GM12875 (cell line): Measurements from ENCODE around the gene RABGAP1L.

Source experiments
- H3K4me3 ChIP-seq: one replicate; pipeline ENCODE4 v1.5.1; 2011; ENCODE audit warnings: low read depth, low read length, control low read depth
- TF ChIP-seq, protein P1 (sequence below): IDR thresholded peaks from 2 replicates; pipeline ENCODE4 v1.5.1; 2011; ENCODE audit warnings: low read depth, mild to moderate bottlenecking, control low read depth, inconsistent platforms, low read length, moderate library complexity, borderline replicate concordance; ENCODE audit not compliant: insufficient read depth

Gene RABGAP1L

DNA sequence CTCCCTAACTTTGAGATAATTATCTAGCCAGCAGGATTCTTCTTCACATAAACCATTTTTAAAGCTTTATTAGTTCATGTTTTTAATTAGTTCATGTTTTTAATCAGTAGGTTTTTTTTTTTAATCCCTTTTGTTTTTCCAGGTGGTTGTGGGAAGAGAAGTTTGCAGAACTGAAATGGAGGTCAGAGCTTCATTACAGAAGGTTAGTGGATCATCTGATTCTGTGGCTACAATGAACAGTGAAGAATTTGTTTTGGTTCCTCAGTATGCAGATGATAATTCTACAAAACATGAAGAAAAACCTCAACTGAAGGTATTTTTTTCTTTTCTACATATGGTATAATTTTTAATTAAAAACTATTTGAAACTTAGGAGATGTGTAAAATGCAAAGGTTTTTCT lies 59.7 kb downstream of the RABGAP1L start:
- TF ChIP-seq, protein P1, sequence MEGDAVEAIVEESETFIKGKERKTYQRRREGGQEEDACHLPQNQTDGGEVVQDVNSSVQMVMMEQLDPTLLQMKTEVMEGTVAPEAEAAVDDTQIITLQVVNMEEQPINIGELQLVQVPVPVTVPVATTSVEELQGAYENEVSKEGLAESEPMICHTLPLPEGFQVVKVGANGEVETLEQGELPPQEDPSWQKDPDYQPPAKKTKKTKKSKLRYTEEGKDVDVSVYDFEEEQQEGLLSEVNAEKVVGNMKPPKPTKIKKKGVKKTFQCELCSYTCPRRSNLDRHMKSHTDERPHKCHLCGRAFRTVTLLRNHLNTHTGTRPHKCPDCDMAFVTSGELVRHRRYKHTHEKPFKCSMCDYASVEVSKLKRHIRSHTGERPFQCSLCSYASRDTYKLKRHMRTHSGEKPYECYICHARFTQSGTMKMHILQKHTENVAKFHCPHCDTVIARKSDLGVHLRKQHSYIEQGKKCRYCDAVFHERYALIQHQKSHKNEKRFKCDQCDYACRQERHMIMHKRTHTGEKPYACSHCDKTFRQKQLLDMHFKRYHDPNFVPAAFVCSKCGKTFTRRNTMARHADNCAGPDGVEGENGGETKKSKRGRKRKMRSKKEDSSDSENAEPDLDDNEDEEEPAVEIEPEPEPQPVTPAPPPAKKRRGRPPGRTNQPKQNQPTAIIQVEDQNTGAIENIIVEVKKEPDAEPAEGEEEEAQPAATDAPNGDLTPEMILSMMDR, result no peak
- H3K4me3 ChIP-seq, result no peak overlapping the region

DNA sequence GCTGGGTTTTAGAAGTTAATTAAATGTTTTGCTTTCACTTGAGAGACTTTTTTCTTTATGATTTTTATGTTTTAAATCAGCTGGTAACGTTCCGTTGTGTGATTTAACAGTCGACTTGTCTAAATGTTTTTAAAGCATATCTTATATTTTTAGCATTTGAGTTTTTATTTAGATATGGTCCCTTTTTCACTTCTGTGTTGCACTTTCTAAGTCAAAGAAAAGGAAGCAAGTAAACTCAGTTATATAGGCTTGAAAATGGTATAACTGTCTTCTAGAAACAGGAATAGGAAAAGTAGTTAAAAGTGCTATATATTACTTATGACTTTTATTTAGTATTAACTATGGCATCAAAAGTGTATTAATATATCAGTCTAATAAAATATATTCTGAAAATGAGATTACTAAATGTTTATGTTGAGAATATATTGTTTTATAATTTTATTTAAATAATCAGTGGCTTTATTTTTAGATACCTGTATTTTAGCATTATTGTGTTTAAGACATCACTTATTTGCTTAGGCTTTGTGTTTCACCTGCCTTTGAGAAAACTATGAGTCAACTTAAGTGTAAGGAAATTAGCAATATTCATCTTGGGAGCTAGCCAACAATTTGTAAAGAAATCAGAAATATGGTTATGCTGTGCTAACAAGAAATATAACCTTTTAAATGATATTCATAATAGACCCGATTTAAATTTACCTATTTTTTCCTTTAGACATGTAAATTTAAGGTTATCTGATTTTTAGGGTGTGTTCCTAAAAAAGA lies 60.5 kb downstream of the RABGAP1L start:
- H3K4me3 ChIP-seq, result no peak overlapping the region
- TF ChIP-seq, protein P1, result no peak

DNA sequence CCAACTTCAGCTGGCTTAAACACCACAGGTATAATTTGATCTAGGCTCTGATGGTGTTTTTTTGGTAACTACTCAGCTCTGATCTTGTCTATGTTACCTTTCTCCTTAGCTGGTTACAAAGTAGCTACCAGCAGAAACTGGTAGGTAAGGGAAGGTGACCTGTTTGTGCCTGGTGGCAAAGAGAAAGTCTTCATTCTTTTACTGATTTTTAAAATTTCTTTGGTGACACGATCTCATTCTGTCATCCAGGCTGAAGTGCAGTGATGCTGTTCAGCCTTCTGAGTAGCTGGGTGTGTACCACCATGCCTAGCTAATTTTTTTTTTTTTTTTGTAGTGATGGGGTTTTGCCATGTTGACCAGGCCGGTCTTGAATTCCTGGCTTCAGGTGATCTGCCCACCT lies 62.4 kb downstream of the RABGAP1L start:
- TF ChIP-seq, protein P1, result no peak
- no peak overlapping the region for H3K4me3 ChIP-seq

DNA sequence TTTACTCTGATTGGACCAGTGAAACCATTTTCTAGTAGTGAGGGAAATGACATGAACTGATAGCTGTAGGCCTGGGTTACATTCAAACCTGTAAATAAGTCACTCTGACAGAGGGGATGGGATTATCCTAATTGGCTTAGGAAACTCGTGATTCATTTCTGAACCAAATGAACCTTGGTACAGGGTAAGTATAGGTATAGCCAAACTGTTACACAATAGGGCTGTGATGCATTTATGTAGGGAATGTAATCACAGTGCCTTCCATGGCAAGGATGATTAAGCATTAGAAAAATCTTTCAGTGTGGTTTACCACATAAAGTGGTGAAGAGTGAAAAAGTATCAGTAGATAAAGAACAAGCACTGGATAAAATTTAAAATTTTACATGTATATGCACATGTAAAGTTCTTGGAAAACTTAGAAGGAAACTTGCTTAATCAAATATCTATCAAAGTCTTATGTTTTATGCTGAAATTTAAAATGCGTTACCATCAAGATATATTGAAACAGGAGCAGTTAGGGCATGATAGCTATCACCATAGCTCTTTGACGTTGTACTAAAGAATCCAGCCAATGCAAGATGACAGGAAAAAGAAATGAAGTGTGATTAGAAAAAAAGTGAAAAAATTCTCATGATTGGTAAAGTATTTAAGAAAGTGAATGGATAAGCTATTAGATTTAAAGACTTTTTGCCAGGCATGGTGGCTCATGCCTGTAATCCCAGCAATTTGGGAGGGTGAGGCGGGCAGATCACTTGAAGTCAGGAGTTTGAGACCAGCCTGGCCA lies 63.0 kb downstream of the RABGAP1L start:
- TF ChIP-seq, protein P1, result no peak
- H3K4me3 ChIP-seq, result no peak overlapping the region

DNA sequence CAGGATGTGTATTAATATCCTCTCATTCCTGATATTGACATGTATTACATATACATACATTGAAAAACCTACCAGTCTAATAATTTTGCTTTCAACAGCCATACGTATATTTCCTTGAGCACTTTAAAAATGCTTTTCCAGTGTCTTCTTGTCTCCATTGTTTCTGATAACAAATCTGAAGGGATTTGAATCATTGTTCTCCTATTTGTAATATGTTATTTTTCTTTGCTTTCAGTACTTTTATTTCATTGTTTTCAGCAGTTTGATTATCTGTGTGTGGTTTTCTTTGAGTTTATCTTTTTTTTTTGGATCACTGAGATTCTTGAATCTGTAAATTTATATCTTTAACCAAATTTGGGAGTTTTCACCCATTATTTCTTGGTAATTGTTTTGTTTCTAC lies 65.3 kb downstream of the RABGAP1L start:
- no peak overlapping the region for H3K4me3 ChIP-seq
- TF ChIP-seq, protein P1, result no peak

DNA sequence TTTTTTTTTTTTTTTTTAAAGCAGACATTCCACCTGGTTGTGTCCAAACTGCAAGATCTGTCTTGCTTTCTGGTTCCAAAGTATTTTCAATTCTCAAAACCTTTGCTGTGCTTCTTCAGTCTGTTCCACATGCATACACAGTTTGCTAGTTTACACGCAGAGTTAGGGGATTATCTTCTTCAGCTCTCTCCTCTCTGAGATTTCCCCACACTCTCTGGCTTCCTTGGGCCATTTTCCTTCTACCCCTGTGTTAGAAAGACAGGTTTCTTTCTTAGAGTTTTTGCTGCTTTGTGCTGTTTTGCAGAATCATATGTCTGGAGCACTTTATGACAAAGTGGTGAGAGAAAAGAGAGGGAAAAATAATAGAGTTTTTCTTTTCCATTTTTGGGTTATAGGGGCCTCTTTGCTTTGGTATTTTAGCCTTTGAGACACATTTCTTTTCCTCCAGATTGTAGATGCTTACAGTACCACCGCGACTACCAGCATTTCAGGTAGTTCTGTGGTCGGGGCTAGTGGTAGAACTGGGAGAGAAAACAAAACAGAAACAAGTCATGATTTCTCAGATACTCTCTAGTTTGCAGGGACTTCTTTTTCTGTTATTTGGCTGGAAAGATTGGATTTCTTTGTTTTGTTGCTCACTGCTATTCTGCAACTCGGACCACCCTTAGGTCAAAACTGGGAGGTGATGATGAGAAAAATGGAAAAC lies 66.3 kb downstream of the RABGAP1L start:
- H3K4me3 ChIP-seq, result no peak overlapping the region

More for the DNA sequence above, 66.3 kb downstream of the RABGAP1L start:
- TF ChIP-seq, protein P1, result no peak
